GM18519 (cell line): ENCODE data around the gene MTHFR.

ENCODE experiments used
- ATAC-seq: cut with Tn5 transposase; IDR thresholded peaks from one replicate; pipeline ENCODE4 v1.9.1; 2021; ENCODE audit warnings: mild to moderate bottlenecking, moderate library complexity; ENCODE audit not compliant: unreplicated experiment, low FRiP score

Gene MTHFR

GRCh38 chr1:11783556-11783955, 22.2 kb downstream of the MTHFR start:
- ATAC-seq, result no peak

GRCh38 chr1:11782127-11782708, 23.5 kb downstream of the MTHFR start:
- ATAC-seq, result no peak

- ATAC-seq, result no peak
Measured at GRCh38 chr1:11781297-11781696, 24.5 kb downstream of the MTHFR start.

GRCh38 chr1:11780380-11781147, 25.2 kb downstream of the MTHFR start:
- no peak for ATAC-seq

GRCh38 chr1:11779715-11780379, 25.9 kb downstream of the MTHFR start:
- ATAC-seq, result no peak

GRCh38 chr1:11778844-11779623, 26.7 kb downstream of the MTHFR start:
- ATAC-seq, result no peak

GRCh38 chr1:11778336-11778735, 27.4 kb downstream of the MTHFR start:
- no peak for ATAC-seq

- ATAC-seq, result no peak
Measured at GRCh38 chr1:11777658-11778322, 28.0 kb downstream of the MTHFR start.

GRCh38 chr1:11774753-11775152, 31.0 kb downstream of the MTHFR start:
- no peak for ATAC-seq

GRCh38 chr1:11772458-11772857, 33.3 kb downstream of the MTHFR start:
- no peak for ATAC-seq

- ATAC-seq, result no peak
Measured at GRCh38 chr1:11771481-11772043, 34.2 kb downstream of the MTHFR start.

- ATAC-seq, result no peak
Measured at GRCh38 chr1:11770011-11770410, 35.8 kb downstream of the MTHFR start.

- ATAC-seq, result no peak
Measured at GRCh38 chr1:11769274-11769673, 36.5 kb downstream of the MTHFR start.

- ATAC-seq, result no peak
Measured at GRCh38 chr1:11768821-11769220, 36.9 kb downstream of the MTHFR start.

GRCh38 chr1:11767922-11768704, 37.7 kb downstream of the MTHFR start:
- no peak for ATAC-seq

GRCh38 chr1:11766429-11766776, 39.4 kb downstream of the MTHFR start:
- ATAC-seq, result no peak

GRCh38 chr1:11765661-11766428, 39.9 kb downstream of the MTHFR start:
- ATAC-seq, result no peak

- ATAC-seq, result no peak
Measured at GRCh38 chr1:11764519-11764918, 41.2 kb downstream of the MTHFR start.

- no peak for ATAC-seq
Measured at GRCh38 chr1:11764115-11764514, 41.6 kb downstream of the MTHFR start.
